Activated CD8-positive, alpha-beta memory T cell treated with anti-CD3 and anti-CD28 coated beads, Interleukin-2, amount 50 U/mL, for 48 hours (primary cell): ENCODE measurements around the gene TRERF1.
"Not testable (repeated sequence)": the region's sequence is repeated elsewhere in the genome, so short reads cannot be mapped to it uniquely, and the experiment has no call there.

Experiments used
- DNase-seq: peaks from one replicate; pipeline ENCODE4 v3.0.0-alpha.2; 2020

Gene TRERF1

DNA sequence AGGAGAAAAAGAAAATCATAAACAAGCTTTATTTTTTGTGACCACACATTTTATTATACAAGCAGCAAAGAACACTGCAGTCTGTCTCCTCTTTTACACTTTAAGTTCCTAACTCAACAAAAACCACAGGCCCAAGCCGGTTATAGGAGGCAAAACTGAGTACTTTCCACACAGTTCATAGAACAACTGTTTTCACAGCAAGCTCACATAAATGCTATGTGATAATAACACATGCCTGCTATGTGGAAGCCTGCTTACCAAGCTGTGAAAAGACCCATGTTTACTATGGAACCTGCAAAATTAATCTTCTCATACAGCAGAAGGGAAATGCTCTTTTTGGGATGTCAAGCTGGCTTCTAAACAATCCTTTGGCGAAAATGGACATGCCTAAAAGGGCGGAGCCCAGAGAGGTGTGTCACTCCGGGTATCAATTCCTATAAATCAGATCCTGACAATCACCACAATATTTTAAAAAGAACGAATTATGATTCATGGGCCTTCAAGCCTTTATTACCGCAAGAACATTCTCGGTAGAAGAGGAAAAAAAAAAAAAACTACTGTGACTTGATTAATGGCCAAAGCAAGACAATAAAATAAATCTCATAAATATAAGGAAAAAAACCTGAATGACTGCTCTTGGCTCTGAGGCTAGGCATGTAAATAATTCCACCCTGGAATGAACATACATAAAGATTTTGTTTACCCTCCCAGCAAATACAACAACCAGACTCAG lies 2.6 kb downstream of the TRERF1 start:
- DNase-seq: no peak

DNA sequence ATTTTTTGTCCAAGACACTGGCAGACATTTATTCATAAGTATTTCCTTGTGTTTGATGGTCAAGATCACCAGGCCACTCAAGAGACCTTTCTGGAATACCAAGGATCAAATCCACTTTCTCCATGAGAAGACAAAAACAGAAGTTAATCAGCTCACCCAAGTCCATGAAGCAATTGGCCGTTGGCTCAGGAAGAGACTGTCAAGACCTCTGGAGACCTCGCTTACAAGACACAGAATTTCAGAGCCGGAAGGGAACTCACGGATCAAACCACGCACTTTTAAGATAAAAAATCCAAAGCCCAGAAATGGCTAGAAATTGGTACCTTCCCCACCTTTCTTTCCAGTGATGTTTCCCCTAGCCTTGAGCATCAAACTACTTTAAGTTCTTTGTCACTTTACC lies 3.3 kb downstream of the TRERF1 start:
- no peak for DNase-seq

DNA sequence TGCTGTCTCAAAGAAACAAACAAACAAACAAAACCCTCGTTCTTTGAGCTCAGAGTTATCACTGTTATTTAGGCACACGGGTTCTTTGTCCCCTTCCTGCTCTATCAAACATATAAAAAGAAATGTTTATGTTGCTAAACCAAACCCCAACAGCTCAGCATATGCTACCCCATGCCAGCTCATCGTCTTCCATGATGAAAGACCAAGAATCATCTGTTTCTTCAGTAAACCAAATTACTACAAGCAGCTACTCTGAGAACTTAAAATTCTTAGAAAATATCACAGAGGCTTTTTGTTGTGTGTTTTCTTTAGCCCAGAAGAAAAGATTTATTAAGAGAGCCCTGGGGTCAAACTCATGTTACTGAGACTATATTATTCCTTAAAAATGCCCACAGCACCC lies 4.7 kb downstream of the TRERF1 start:
- DNase-seq: no peak

DNA sequence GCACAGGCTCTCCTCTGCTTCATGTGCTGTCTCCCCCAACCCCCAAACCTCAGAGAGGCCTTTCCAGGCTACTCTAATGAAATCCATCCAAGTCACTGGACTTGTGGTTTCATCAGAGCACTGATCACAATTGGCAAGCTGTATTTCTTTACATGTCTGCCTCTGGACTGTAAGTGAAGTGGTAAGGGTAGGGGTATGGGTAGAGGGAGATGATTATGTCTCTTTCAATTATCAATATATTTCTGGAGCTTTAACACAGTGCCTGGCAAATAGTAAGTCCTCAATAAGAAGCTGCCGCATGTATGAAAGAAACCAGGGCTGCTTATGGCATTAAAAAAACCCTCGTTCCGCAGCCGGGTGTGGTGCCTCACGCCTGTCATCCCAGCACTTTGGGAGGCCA lies 5.4 kb downstream of the TRERF1 start:
- no peak for DNase-seq

DNA sequence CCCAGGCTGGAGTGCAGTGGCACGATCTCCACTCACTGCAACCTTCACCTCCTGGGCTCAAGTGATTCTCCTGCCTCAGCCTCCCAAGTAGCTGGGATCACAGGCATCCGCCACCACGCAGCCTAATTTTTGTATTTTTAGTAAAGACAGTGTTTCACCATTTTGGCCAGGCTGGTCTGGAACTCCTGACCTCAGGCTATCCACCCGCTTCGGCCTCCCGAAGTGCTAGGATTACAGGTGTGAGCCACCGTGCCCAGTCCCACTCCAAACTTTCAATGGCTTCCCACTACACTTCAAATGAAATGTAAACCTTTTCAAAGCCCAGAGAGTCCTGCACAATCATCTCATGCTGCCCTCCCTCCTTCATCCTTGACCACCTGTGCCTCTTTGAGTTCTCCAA lies 5.8 kb downstream of the TRERF1 start:
- DNase-seq: not testable (repeated sequence)

DNA sequence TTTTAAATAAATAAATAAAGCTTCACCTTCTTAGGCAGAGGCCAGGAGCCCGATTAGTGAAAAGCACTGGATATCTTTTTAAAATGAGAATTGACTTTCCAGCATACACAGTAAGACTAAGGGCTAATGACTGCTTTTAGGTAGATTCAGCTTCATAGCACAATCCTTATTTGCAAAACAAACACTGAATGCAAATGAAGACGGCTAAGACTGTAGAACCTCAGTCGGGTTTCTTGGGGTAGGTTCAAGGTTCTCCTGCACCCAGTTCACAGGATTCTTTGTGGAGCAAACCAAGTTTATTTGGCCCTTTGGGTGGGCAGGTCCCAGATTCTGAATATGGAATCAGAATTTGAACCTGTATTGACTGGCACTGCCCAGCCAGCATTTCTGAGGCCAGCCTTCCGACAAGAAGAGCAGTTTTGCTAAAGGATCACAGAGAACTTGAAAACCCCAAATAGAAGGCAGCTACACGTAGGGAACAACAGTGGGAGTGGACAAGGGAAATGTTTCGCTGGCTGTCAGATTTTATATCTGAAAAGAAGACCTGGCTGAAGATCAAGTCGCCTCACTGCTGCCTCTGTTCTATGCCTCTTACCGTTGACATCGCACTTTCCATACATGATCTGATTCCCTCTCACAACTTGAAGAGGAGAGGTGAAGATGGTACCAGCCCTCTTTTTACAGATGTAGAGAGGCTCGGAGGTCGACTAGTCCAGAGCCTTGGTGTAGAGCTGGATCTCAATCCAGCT lies 8.2 kb downstream of the TRERF1 start:
- no peak for DNase-seq

DNA sequence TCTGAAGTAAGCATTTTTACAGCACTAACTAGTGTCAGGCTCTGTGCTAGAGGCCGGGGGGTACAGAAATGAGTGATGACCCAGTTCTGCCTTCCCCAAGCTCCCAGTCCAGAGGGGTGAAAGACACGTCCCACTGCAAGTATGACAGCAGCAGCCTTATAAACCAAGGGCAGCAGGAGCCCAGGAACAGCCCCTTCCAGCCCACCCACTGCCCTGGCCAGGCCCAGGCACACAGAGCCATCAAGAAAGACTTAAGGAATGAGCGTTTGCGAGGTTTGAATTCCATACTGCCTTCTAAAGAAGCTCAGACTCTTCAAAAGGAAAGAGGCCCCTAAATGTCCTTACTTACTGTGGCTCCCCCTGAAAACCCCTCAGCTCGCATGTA lies 10.0 kb downstream of the TRERF1 start:
- DNase-seq: peak; percentile 53

DNA sequence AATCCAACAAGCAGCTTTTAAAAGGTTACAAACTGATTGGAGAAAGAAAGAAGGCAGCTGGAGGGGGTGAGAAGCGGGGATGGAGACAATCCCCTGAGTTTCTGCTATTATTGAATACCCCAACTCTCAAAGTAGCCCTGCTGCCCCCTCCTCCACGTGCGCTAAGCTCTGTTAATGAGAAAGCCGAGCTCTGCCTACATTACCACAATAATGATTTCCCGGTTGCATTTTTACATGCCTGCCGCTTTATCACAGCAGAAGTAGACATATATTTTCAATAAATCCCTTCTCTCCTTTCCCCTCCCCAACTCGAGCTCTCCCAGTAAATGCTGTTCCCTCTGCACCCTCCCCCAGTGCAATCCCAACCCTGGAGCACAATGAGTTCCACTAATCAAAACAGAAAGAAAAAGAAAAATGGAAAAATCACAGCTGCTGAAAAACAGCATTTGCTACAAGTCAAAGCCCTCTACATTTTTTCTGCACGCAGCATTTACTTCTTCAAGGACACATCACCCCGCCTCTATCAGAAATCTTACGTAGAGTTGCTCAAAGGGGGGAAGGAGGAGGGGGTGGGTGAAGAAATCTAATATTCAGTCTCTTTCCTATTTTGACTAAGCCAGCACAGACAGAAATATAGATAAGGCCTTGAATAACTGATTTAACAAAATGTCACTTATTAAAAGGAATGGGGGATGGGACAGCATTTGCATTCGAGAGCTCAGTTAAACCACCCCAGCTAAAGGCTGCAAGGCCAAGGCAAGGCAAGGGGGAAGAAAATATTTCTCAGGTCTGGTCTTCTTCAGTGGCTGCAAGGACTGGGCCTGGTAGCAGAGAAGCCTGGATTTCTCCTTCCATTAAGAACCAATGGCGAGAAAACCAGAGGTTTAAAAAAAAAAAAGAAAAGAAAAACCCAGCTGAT lies 10.7 kb downstream of the TRERF1 start:
- DNase-seq: peak; percentile 29

DNA sequence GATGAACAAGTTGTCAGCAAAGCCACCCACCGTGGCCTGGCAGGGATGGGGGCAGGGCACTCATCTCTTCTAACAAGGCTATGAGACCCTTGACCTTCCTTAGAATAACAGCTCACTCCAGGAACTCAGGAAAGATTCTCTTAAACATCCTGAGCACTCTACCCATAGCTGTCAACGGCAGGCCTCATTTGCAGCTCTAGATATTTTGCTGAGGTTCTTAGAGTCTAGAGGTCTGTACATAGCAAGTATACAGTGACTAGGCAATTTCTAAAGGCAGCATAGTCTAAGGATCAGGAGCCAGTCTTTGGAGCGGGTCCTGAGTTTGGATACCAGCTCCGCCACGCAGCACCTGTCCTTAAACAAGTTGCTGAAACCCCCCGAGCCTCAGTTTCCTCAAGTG lies 11.7 kb downstream of the TRERF1 start:
- no peak for DNase-seq

DNA sequence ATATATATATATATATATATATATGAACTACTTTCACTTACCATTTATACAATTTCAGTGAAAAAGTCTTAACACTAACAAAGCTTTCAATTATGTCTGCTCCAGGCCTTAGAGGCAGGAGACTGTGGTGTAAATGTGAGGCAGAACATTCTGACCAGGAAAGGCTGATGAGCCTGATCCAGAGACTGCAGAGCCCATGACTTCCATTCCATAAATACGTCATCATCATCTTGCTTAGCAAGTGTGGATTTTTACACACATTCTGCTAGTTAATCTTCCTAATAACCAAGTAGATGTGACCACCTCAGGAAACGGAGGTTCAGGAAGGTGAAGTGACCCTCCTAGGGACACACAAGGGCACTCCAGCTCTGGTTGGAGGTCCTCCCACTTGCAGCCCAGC lies 14.9 kb downstream of the TRERF1 start:
- DNase-seq: no peak

DNA sequence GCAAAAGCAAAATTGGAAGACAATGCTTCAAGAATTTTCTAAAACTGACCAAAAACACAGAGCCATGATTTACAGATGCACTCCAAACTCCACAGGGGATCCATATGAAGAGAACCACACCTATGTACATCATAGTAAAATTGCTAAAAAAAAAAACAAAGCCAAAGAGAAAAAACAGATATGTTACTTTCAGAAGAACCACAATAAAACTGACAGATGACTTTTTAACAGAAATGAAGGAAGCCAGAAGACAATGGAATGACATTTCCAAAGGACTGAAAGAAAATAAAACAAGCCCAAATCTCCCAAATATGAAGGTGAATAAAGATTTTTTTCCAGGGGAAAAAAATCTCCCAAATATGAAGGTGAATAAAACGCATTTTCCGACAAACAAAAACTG lies 17.5 kb downstream of the TRERF1 start:
- no peak for DNase-seq

DNA sequence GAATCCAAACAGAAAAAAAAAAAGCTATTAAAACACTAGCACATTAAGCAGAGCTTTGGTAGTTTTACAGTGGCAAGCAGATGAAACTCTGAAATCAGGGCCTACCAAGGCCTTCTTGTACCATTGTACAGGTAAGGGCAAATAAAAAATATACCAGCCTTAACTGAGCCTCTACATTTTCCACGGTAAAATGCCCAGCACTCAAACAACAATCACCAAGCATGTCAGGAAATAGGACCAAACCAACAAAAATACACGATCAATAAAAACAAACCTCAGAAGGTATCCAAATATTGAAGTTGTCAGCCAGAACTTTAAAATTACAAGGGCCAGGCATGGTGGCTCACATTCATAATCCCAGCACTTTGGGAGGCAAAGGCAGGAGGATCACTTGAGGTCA lies 18.3 kb downstream of the TRERF1 start:
- no peak for DNase-seq

DNA sequence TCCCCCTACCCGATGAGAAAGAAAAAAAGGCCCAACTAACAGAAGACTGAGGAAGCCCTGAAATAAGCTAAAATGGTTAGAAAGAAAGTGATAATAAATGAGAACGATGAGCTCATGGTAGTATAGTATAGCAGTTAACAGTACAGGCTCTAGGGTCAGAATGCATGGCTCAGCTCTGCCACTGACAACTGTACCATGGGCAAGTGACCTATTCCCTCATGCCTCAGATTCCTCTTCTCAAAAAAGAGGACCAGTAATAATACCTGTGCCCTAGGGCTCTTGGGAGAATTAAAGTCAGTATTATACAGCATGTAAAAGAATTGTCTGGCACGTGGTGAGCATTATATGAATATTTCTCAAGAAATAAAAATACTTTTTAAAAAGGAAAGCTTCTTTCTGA lies 19.8 kb downstream of the TRERF1 start:
- no peak for DNase-seq

DNA sequence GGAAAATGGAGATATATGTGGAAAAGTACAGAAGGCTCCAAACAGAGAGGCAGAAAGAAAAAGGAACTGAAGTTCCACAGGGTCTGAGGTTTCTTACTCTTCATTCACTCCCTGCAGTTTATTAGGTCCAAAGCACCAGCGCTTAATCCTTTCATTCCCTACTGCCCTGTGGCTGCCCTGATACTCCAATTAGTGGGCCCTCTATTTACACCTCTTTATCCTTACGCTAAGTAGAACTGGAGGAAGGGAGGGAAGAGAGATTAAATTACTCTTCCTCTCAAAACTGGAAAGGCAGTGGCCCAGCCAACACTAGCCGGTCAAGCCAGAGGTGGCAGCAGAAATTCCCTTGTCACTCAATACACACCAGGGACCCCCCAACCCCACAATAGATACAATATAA lies 20.4 kb downstream of the TRERF1 start:
- DNase-seq: peak; percentile 10

DNA sequence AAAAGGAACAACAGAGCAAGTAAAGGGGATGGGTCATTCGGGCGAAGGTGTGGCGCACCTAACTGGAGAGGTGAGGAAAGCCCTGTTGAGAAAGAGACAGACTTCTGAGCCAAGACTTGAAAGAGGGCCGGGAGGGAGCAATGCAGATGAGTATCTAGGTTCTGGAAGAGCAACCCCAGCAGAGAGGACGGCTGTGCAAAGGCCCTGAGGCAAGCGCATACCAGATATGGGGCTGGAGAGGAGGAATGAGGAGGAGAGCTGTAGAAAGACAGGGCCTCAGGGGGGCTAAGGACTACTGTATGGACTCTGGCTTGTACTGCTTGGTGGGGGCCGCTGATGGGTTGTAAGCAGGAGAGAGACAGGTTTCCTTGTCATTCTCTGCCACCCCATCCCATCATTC lies 21.9 kb downstream of the TRERF1 start:
- peak; percentile 37 for DNase-seq

DNA sequence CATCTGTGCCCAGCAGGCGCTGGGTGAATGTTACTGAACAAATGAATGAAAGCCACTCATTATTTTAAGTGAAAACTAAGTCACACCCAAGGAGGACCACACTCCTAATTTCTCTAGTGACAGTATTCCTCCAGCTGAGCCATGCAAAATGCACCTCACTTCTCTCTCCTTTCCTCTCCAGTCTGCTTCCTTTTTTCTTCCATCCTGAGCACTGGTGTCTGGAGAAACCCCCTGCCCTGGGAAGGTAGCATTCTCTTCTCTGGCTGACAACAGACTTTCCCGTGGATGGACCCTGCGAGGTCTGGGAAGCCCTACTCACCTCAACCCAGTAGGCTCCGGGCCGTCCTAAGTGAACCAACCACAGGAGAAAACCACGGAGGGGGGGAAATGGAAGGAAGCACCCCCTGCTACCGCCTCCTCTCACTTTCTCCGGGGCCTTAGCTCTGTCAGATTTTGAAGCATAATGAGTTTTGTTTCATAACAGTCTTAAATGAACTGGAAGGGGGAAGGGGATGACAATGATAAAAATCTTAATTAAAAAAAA lies 22.6 kb downstream of the TRERF1 start:
- peak; percentile 51 for DNase-seq

DNA sequence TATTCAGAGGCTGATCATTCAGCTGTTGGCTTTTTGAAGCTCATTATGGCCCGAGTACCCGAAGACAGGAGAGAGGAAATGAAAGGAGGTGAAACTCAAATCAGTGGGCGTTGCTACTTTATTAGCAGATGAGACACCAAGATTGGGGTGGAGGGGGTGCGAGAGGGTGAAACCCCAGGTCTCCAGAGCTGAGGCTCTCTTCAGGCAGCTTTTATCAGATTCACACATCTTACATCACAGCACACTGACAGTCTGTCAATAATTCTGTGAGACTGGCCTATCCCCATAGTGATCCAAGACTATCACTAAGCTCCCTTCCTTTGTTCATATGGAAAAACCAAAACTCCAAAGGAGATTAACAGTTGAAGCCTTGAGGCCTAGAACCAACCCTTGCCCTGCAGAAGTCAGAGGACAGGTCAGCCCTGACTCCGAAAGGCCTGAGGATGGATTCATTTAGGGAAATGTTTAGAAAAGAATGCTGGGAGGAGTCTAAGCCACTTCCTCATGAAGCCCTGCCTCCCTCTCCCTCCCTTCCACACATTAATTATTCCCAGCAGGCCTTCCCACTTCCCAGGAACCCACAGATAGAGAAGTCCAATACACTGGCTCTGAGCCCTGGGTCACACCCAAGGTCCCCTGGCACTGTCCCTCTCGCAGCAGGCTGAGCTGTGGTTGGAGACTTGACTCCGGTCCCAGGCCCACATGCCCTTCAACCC lies 23.2 kb downstream of the TRERF1 start:
- peak; percentile 56 for DNase-seq

DNA sequence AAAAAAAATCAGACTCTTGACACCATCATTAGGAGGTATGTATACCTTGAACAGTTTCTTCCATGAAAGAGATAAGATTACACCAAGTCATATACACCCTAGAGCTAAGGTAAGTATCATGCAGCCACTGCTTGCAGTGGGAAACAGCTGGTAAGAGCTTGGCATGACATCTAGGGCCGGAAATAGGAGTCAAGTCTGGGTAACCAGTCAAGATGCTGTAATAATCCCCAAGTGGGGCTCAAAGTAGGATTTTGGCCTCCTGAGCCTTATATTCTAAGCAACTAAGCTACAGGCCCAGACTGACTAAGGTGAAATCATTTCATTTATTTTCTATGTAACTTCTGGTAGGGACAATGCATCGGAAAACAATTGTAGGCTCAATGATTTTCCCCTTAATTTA lies 23.9 kb downstream of the TRERF1 start:
- peak; percentile 35 for DNase-seq

DNA sequence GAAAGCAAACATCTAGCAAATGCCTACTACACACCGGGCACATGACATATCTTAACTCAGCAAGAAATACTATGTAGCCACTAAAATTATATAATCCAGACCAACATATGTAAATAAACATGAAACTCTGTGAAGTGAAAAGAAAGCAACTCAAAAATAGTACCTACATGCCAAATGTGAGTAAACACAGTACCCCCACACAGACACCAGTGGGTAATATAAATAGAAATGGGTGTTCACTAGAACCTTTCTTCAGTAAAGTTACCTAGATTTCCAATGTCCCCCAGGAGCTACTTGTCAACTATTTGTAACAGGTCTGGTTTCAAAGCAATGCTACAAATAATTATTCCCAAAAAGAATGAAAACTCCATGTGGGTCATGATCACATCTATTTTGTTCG lies 25.5 kb downstream of the TRERF1 start:
- no peak for DNase-seq

DNA sequence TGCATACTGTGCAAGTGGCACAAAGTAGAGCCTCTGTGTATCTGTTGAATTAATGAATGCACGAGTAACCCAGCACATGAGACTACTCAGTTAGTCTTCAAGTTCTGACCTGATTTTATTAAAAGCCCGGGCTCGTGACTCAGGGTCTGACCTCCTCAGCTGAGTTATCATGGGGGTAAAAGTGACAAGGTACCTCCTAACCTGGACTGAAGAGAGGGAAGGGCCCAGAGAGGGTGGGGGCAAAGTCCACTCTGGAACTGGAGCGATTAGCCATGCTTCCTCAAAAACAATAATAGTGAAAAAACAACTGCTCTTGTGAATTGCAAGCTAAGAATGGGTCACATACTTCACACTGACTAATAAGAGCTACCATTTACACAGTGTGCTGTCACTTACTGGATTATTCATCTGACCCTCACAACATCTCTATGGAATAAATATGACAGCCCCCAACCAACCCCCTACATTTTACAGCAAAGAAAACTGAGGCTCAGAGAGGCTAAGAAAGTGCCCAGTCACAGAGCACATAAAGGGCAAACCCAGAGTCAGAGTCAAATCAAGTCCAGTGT lies 26.7 kb downstream of the TRERF1 start:
- peak; percentile 41 for DNase-seq

DNA sequence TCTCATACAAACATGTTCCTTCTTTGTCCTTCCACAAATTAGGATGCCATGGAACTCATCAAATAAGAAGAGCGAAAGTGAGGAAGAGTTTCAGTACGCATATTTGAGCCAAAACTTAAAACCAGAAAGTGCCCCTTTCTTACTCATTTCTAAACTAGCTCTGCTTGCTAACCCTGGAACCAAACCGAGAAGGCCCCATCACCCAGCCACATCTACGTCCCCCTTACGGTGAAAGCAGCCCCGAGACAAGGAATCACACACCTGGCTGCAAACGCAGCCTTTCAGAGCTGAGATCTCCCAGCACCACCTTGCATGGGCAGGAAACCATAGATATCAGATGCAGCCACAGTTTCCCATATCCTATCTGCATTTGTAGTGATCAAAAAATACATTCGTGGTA lies 28.5 kb downstream of the TRERF1 start:
- peak; percentile 72 for DNase-seq

DNA sequence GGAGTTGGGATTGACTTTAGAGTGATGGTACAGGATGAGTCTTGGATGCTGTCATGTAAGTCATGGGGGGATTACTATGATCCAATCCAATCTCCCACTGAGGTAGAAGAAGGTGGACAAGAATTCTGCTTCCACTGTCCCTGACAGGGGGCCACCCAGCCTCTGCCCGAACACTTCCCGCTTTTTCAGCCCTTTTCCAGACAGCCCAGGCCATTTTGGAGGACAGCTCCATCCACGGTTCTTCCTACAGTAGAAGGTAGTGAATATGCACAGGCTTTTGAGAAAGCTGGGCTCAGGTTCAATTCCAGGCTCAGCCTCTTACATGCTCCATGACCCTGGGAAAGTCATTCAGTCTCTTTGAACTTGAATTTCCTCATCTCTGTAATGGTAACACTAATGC lies 31.0 kb downstream of the TRERF1 start:
- no peak for DNase-seq
